Activated T-cell treated with anti-CD3 and anti-CD28 coated beads for 48 hours (primary cell): ENCODE results near the gene SERPINA5.

Experiments
- DNase-seq: peaks from one replicate; pipeline ENCODE4 v3.0.0-alpha.2; 2020; ENCODE audit warnings: low read depth

Gene SERPINA5, protein sequence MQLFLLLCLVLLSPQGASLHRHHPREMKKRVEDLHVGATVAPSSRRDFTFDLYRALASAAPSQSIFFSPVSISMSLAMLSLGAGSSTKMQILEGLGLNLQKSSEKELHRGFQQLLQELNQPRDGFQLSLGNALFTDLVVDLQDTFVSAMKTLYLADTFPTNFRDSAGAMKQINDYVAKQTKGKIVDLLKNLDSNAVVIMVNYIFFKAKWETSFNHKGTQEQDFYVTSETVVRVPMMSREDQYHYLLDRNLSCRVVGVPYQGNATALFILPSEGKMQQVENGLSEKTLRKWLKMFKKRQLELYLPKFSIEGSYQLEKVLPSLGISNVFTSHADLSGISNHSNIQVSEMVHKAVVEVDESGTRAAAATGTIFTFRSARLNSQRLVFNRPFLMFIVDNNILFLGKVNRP

GRCh38 chr14:94581127-94581999, at the start of gene SERPINA5:
TSS of gene SERPINA5 (plus strand) at chr14:94581426. CDS start at chr14:94587363, 5,937 bp downstream.
- no peak for DNase-seq

- no peak for DNase-seq
Measured at GRCh38 chr14:94532447-94532846, 48.8 kb upstream of the SERPINA5 start.

- DNase-seq = no peak
Measured at GRCh38 chr14:94535506-94535905, 45.7 kb upstream of the SERPINA5 start.

GRCh38 chr14:94536836-94537235, 44.4 kb upstream of the SERPINA5 start:
- DNase-seq = no peak

- no peak for DNase-seq
Measured at GRCh38 chr14:94538070-94538740, 43.0 kb upstream of the SERPINA5 start.

GRCh38 chr14:94539181-94539580, 42.0 kb upstream of the SERPINA5 start:
- DNase-seq = no peak

- DNase-seq = no peak
Measured at GRCh38 chr14:94540031-94540794, 41.0 kb upstream of the SERPINA5 start.

- no peak for DNase-seq
Measured at GRCh38 chr14:94541234-94541975, 39.8 kb upstream of the SERPINA5 start.

GRCh38 chr14:94542111-94542810, 39.0 kb upstream of the SERPINA5 start:
- no peak for DNase-seq

DNA sequence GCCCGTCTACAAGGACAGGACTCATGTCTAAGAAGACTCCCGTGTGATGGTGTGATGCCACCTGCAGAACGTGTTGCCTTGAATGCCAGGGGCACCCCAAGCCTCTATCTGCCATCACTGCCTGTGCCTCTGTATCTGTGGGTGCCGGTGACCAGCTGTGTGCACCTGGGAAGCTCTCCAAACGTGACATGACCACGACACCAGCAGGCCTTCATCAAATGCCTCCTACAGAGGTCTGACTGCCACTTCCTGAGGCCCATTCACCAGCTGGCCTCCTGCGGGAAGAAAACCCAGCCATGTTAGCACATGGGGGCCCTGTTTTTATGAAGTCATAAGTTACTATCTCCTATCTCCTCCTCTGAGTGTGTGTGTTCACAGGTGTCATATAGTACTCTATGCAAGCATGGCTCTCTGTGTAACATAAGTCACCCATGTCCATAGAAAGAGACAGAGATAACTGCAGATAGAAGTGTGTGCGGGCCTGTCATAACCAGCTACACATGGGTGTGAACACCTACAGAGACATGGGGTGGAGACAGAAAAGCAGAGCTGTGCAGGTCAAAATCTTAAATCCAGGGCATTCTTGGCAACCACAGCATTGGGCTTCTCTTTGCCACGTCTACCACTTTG, 38.3 kb upstream of the SERPINA5 start:
- DNase-seq = no peak

DNA sequence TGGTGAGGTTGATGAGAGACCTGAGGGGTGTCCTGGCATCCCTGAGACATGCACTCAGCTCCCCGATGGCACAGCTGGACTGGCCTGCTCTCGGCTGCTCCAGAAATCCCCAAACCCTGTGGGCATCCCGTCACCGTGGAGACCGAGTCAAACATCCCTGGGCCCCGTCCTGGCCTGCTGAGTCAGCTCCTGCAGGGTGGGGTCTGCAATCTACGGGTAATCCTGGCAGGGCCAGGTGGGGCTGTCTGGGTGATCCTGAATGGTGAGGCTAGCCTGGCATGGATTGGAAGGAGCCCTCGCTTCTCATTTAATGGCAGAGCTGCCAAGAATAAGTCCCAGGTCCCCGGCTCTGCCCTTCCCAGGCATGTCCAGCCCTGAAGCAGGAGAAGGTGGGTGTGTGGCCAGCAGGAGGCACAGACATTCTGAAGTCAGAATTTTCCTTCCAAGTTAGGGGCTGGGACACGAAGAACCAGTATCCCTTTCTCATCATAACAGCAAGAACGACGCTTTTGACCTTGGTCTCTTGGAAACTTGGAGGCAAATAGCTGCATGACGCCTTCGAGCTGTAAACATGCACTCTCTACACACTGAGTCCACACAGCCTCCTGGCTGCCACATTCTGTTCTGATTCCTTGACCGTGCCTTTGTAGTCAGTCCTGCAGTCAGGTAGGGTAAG, 37.6 kb upstream of the SERPINA5 start:
- no peak for DNase-seq

DNA sequence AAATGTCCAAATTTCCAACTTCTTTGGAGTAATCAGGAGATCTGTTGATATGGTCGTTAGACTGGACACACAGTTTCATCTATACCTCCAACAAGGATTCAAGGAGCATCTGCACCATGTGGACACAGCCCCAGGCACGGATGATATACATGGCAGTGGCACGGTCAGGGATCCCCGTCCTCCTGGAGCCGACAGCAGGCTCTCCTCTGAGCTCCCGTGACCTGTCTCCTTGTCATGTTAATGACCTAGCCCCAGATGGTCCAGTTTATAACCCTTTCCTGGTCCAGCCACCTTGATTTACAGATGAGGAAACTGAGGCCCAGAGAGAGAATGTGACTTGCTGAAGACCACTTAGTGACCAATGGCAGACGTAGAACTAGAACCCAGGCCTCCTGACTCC, 36.5 kb upstream of the SERPINA5 start:
- DNase-seq = no peak

DNA sequence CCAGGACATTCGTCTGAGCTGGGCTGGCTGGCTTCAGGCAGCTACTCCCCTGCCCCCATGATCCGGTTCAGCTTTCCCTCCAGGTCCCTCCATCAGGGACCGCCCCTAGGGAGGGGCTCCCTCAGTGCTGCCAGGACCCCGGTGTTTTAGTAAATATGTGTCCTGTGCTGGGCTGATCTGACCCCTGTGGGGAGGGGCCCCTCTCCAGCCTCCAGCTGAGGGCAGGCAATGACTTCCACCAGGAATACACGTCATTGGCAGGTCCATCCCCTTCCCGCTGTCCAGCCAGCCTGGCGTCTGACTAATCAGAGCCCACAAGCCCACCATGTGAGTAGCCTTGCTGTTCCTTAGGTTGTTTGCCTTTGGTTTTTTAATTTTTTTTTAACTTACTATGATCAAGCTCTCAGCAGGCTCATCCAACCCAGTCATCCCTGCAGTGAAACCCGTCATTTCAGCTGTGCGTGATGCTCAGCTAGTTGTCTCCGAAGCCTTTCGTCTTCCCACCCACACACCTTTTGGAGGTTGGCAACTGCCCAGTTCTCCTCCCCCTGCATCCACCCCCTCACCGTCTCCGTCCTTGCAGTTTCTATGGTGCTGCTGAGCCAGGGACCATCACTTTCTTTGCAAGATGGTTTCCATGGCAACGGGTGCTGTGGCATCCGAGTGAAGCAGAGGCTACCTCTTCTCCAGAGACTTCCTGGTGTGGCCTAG, 35.9 kb upstream of the SERPINA5 start:
- no peak for DNase-seq

- no peak for DNase-seq
Measured at GRCh38 chr14:94547151-94547680, 34.0 kb upstream of the SERPINA5 start.

GRCh38 chr14:94547726-94548125, 33.5 kb upstream of the SERPINA5 start:
- DNase-seq = no peak

DNA sequence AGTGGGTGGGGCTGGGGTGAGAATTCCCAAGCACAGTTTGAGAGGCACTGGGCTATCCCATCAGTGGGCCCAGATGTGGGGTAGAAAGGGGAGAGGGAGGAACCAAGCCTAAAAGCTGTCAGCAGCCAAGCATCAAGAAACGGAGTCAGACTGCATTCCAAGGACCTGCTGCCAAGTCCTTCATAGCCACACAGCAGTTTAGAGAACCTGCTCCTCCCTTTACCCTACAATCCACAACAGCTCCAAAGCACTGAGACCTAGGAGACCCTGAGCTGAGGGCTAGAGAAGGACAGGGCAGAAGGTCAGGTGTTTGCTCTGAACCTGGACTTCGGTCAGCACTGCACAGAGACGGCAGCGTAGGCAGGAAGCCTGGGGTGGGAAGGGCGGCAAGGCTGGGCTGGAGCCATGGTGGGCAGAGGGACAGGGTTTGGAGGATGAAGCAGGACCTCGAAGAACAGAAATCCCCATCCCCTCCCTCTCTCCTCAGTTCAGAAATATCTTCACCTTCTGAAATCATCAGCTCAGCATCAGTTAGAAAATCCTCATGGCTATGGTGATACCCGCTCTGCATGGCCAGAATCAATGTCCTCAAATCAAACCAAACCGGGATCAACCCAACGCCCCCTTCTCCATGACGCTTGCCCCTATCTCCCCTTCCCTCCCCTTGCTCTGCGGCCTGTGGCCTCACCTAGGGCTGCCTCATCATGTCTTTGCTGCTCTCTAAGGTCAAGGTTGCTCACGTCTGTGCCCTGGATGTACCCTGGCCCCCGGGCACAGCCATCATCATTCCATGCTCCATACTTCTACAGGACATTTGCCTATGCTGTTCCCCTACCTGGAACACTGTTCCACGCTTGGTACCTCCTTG, 32.9 kb upstream of the SERPINA5 start:
- DNase-seq = no peak
